GM13976 (cell line): ENCODE results near the gene GIMAP5.

Source experiments
- DNase-seq: peaks from one replicate; pipeline ENCODE4 v3.0.0; 2012; ENCODE audit warnings: low spot score
- CTCF ChIP-seq: IDR thresholded peaks from 2 replicates; pipeline ENCODE4 v1.5.1; 2012; ENCODE audit warnings: borderline replicate concordance, mild to moderate bottlenecking; ENCODE audit not compliant: insufficient read depth; ENCODE audit errors: extremely low read depth, missing control alignments, control extremely low read depth
- in situ Hi-C: fragments of 300-500 bp; cut with MboI; formaldehyde crosslinking; loops from one replicate; pipeline ENCODE4 v1.12.0; 2022; ENCODE audit warnings: low sequenced_read_pairs, mixed read lengths, inconsistent platforms; ENCODE audit not compliant: unreplicated experiment

Gene GIMAP5

GRCh38 chr7:150722431-150722931, 14.7 kb upstream of the GIMAP5 start:
- TF ChIP-seq CTCF, result no peak
- no peak for DNase-seq
- in situ Hi-C loops, result no loop called here

- in situ Hi-C loops, result no loop called here
- no peak for TF ChIP-seq CTCF
- no peak for DNase-seq
Observed at GRCh38 chr7:150723467-150723866, 13.8 kb upstream of the GIMAP5 start.

- no peak for DNase-seq
- no peak for TF ChIP-seq CTCF
- in situ Hi-C loops, result no loop called here
Observed at GRCh38 chr7:150727381-150727780, 9.8 kb upstream of the GIMAP5 start.

- no peak for TF ChIP-seq CTCF
- in situ Hi-C loops, result no loop called here
- DNase-seq, result no peak
Observed at GRCh38 chr7:150728011-150728410, 9.2 kb upstream of the GIMAP5 start.

GRCh38 chr7:150728609-150729008, 8.6 kb upstream of the GIMAP5 start:
- in situ Hi-C loops, result no loop called here
- no peak for DNase-seq
- TF ChIP-seq CTCF, result no peak

- no peak for DNase-seq
- in situ Hi-C loops, result no loop called here
- TF ChIP-seq CTCF, result no peak
Observed at GRCh38 chr7:150731916-150732315, 5.3 kb upstream of the GIMAP5 start.
